ENCODE measurements around the gene RCAN1.

RCAN1 gene

DNA sequence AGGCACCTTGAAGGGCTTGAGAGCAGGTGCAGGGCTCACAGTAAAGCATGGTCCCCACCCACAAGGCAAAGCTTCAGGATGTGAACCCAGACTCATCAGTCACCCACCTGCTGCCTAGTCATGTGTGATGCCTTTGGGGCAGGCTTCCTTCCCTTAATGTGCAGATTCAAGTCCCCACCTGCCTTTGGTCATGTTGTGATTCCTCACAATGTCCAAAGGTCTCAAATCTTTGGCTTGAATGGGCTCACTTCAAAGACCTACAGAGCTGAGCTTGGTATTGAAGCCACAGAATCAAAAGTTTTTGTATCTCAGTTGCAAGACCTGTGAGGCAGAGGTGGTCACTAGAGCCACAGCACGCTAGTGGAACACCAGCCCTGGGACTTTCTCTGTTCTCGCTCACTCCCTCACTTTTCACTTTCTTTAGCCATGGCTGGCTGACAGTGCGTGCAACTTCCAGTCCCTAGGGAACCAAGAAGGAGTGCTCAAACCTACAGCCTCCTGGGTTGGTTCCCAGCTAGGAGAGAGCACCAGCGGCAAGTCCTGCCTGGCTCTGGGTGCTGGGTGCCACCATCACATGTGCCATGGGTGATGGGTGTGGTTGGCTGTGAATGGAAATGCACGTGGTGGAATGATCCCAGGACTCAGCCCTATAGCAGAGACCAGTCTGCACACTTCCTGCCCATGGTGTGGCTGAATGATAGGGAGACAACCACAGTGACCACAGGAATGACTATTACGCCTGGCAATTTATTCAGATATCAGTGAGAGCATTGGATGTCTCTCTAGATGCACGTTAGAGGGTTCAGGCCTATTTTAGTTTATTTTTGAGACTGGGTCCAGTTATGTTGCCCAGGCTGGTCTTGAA lies 27.5 kb upstream of the RCAN1 start:
- Histone ChIP-seq H3K9ac (ENCODE audit: low read depth in 1 of 2, low read length in 2 of 2) (no peak overlapping the region), H3K9me3 (ENCODE audit: control insufficient read depth in 2 of 2, low read length in 2 of 2) (no peaks in the 10 kb centered on the region), H3K27me3 (ENCODE audit: control insufficient read depth in 2 of 2, insufficient read depth in 2 of 2, low read length in 2 of 2) (no peaks in the 10 kb centered on the region), H3K27ac (ENCODE audit: low read depth in 2 of 2, low read length in 2 of 2) (no peak overlapping the region), H3K4me1 (ENCODE audit: control insufficient read depth in 2 of 2, insufficient read depth in 2 of 2, low read length in 2 of 2) (no peaks in the 10 kb centered on the region), H3K36me3 (ENCODE audit: control insufficient read depth in 2 of 2, insufficient read depth in 2 of 2, low read length in 2 of 2) (no peaks in the 10 kb centered on the region), H3K4me3 (ENCODE audit: low read length in 2 of 2) (no peak overlapping the region)

DNA sequence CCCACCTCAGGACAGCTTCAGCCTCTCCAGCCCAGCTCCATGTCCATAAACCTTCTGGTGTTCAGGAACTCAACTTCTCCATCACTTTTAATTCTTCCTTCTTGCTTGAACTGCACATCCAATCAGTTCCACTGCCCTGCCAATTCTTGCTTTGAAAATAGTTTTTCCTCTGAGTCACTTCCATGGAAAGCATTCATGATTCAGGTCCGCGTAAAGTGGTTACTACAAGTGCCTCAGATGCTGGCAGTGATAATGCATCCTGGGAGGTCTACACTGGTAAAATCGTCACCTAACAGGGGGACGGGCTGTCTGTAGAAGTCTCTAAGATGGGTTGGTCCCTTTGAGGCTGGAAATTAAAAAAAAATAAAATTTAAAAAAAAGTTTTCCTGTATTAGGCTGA lies 25.9 kb upstream of the RCAN1 start:
- H3K27me3 ChIP-seq (ENCODE audit: control insufficient read depth in 2 of 2, insufficient read depth in 2 of 2, low read length in 2 of 2) = no peaks in the 10 kb centered on the region
- H3K9me3 ChIP-seq (ENCODE audit: control insufficient read depth in 2 of 2, low read length in 2 of 2) = no peaks in the 10 kb centered on the region
- no peak overlapping the region for H3K4me3 ChIP-seq (ENCODE audit: low read length in 2 of 2)
- no peaks in the 10 kb centered on the region for H3K4me1 ChIP-seq (ENCODE audit: control insufficient read depth in 2 of 2, insufficient read depth in 2 of 2, low read length in 2 of 2)
- H3K27ac ChIP-seq (ENCODE audit: low read depth in 2 of 2, low read length in 2 of 2) = no peak overlapping the region
- no peaks in the 10 kb centered on the region for H3K36me3 ChIP-seq (ENCODE audit: control insufficient read depth in 2 of 2, insufficient read depth in 2 of 2, low read length in 2 of 2)
- H3K9ac ChIP-seq (ENCODE audit: low read depth in 1 of 2, low read length in 2 of 2) = no peak overlapping the region

DNA sequence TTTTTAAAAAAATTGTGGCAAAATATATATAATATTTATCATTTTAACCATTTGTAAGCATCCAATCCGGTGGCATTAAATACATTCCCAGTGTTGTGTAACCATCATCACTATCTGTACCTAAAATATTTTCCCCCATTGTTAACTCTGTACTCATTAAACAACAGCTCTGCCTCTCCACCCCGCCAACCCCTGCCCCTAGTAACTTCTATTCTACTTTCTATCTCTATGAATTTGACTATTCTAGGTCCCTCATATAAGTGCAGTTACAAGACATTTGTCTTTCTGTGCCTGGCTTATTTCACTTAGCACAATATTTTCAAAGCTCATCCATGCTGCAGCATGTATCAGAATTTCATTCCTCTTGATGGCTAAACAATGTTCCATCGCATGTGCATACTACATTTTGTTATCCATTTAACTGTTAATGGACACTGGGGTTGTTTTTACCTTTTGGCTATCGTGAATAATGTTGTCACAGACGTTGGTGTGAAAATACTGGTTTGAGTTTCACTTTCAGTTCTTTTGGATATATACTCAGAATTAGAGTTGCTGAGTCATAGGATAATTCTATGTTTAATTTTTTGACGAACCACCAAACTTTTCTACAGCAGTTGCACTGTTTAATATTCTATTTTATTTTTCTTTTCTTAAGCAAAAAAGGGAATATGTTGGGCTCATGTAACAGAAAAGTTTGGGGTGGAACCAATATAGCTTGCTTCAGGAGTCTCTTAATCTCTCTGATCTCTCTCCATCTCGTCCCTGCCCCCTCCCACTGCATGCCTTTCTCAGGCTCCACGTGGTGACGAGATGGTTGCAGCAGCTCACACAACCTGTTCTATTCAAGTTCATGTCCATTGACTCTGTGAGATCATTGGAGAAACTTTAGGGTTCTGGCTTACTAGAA lies 25.2 kb upstream of the RCAN1 start:
- Histone ChIP-seq H3K9ac (ENCODE audit: low read depth in 1 of 2, low read length in 2 of 2) (no peak overlapping the region), H3K4me1 (ENCODE audit: control insufficient read depth in 2 of 2, insufficient read depth in 2 of 2, low read length in 2 of 2) (no peaks in the 10 kb centered on the region), H3K4me3 (ENCODE audit: low read length in 2 of 2) (peak overlapping the region in 1 of 2 donors; percentile 42), H3K9me3 (ENCODE audit: control insufficient read depth in 2 of 2, low read length in 2 of 2) (no peaks in the 10 kb centered on the region), H3K27ac (ENCODE audit: low read depth in 2 of 2, low read length in 2 of 2) (no peak overlapping the region), H3K36me3 (ENCODE audit: control insufficient read depth in 2 of 2, insufficient read depth in 2 of 2, low read length in 2 of 2) (no peaks in the 10 kb centered on the region), H3K27me3 (ENCODE audit: control insufficient read depth in 2 of 2, insufficient read depth in 2 of 2, low read length in 2 of 2) (no peaks in the 10 kb centered on the region)

DNA sequence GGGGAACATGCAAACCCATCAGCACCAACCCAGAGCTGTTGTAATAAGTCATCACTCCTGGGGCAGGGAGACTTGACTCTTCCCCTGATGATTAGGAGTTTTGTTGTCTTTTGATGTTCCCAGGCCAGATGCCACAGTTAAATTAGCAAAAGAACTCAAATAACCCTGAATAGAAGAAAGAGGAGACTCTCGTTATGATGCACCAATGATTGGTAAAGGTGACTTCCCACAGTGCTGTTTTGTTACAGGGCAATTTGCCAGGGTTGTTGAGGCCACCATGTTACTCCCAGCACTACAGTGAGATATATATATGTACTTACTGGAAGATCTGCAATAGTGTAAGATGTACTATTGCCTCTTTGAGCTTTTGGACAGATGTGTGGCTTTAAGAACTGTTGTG lies 24.3 kb upstream of the RCAN1 start:
- Histone ChIP-seq H3K27ac (ENCODE audit: low read depth in 2 of 2, low read length in 2 of 2) (no peak overlapping the region), H3K9ac (ENCODE audit: low read depth in 1 of 2, low read length in 2 of 2) (no peak overlapping the region), H3K4me1 (ENCODE audit: control insufficient read depth in 2 of 2, insufficient read depth in 2 of 2, low read length in 2 of 2) (no peaks in the 10 kb centered on the region), H3K36me3 (ENCODE audit: control insufficient read depth in 2 of 2, insufficient read depth in 2 of 2, low read length in 2 of 2) (no peaks in the 10 kb centered on the region), H3K9me3 (ENCODE audit: control insufficient read depth in 2 of 2, low read length in 2 of 2) (no peaks in the 10 kb centered on the region), H3K4me3 (ENCODE audit: low read length in 2 of 2) (no peak overlapping the region), H3K27me3 (ENCODE audit: control insufficient read depth in 2 of 2, insufficient read depth in 2 of 2, low read length in 2 of 2) (no peaks in the 10 kb centered on the region)

DNA sequence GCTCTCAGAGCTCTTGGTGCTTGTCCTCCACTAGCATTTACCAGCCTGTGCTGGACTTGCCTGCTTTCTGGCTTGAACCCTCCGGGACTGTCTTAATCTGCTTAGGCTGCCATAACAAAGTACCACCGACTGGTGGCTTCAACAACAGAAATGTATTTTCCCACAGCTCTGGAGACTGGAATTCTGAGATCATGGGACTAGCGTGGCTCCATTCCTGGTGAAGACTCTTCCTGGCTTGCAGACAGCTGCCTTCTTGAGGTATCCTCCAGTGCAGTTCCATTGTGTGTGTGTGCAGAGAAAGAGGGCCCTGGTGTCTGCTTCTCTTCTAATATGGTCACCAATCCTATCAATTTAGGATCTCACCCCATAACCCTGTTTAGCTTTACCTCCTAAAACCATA lies 22.0 kb upstream of the RCAN1 start:
- Histone ChIP-seq H3K4me1 (ENCODE audit: control insufficient read depth in 2 of 2, insufficient read depth in 2 of 2, low read length in 2 of 2) (no peaks in the 10 kb centered on the region), H3K9me3 (ENCODE audit: control insufficient read depth in 2 of 2, low read length in 2 of 2) (no peaks in the 10 kb centered on the region), H3K4me3 (ENCODE audit: low read length in 2 of 2) (no peak overlapping the region), H3K27ac (ENCODE audit: low read depth in 2 of 2, low read length in 2 of 2) (no peak overlapping the region), H3K27me3 (ENCODE audit: control insufficient read depth in 2 of 2, insufficient read depth in 2 of 2, low read length in 2 of 2) (no peaks in the 10 kb centered on the region), H3K36me3 (ENCODE audit: control insufficient read depth in 2 of 2, insufficient read depth in 2 of 2, low read length in 2 of 2) (no peaks in the 10 kb centered on the region), H3K9ac (ENCODE audit: low read depth in 1 of 2, low read length in 2 of 2) (no peak overlapping the region)

DNA sequence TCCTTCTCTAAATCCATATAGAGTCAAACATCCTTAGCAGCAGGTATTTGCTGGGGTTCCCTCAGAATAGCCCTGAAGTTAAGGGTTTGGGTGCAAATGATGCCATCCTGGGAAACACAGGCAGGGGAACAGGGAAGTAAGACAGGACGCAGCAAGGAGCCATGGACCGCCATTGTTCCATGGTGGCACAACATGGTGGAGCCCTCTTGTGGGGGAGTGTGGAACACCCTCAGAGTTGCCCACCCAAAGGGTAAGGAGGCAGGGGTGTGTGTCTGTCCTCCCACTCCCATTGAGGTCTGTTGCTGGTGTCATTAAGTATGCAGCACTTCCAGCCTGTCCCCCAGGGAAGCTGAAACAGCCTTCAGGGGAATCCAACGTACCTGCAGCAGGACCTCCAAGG lies 20.4 kb upstream of the RCAN1 start:
- Histone ChIP-seq H3K4me1 (ENCODE audit: control insufficient read depth in 2 of 2, insufficient read depth in 2 of 2, low read length in 2 of 2) (no peaks in the 10 kb centered on the region), H3K9ac (ENCODE audit: low read depth in 1 of 2, low read length in 2 of 2) (no peak overlapping the region), H3K27me3 (ENCODE audit: control insufficient read depth in 2 of 2, insufficient read depth in 2 of 2, low read length in 2 of 2) (no peaks in the 10 kb centered on the region), H3K36me3 (ENCODE audit: control insufficient read depth in 2 of 2, insufficient read depth in 2 of 2, low read length in 2 of 2) (no peaks in the 10 kb centered on the region), H3K4me3 (ENCODE audit: low read length in 2 of 2) (no peak overlapping the region), H3K9me3 (ENCODE audit: control insufficient read depth in 2 of 2, low read length in 2 of 2) (no peaks in the 10 kb centered on the region), H3K27ac (ENCODE audit: low read depth in 2 of 2, low read length in 2 of 2) (no peak overlapping the region)

- Histone ChIP-seq H3K36me3 (ENCODE audit: control insufficient read depth in 2 of 2, insufficient read depth in 2 of 2, low read length in 2 of 2) (no peaks in the 10 kb centered on the region), H3K9me3 (ENCODE audit: control insufficient read depth in 2 of 2, low read length in 2 of 2) (peaks cover 0 to 2% of the 10 kb centered on the region in 2 donors), H3K4me1 (ENCODE audit: control insufficient read depth in 2 of 2, insufficient read depth in 2 of 2, low read length in 2 of 2) (no peaks in the 10 kb centered on the region), H3K9ac (ENCODE audit: low read depth in 1 of 2, low read length in 2 of 2) (no peak overlapping the region), H3K27ac (ENCODE audit: low read depth in 2 of 2, low read length in 2 of 2) (no peak overlapping the region), H3K27me3 (ENCODE audit: control insufficient read depth in 2 of 2, insufficient read depth in 2 of 2, low read length in 2 of 2) (no peaks in the 10 kb centered on the region), H3K4me3 (ENCODE audit: low read length in 2 of 2) (no peak overlapping the region)
Measured at GRCh38 chr21:34632498-34632897, 17.6 kb upstream of the RCAN1 start.

DNA sequence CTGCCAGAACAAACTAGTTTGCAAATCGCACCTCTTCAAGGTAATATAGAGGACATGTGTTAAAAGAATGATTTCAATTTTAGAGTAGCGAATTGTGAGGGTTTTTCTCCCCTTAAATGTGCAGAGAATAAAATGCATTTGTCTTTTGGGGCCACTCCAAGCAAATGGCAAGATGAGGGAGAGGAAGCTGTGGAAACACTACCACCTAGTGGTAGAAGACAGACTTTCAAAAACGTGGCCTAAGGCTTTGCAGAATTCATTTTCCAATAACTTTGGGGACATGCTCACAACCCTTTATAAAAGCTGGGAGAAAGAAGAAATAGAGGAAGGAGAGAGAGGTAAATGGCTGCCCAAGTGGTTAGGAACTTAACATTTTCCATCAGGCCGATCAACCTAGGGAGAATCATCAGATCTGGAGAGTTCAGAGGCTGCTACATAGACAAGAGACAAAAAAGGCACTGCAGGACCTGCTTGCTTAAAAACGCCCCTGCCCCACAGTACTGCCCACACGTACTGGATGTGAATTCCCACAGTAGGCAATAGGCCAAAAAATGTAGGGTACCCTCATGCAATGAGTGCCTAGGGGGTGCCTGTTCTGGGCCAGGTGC lies 15.7 kb upstream of the RCAN1 start:
- Histone ChIP-seq H3K4me1 (ENCODE audit: control insufficient read depth in 2 of 2, insufficient read depth in 2 of 2, low read length in 2 of 2) (no peaks in the 10 kb centered on the region), H3K27me3 (ENCODE audit: control insufficient read depth in 2 of 2, insufficient read depth in 2 of 2, low read length in 2 of 2) (no peaks in the 10 kb centered on the region)

GRCh38 chr21:34626131-34626530 lies 11.2 kb upstream of the RCAN1 start:
- Histone ChIP-seq H3K36me3 (ENCODE audit: control insufficient read depth in 2 of 2, insufficient read depth in 2 of 2, low read length in 2 of 2) (no peaks in the 10 kb centered on the region), H3K9ac (ENCODE audit: low read depth in 1 of 2, low read length in 2 of 2) (no peak overlapping the region)

More for the DNA sequence above, 15.7 kb upstream of the RCAN1 start:
- Histone ChIP-seq H3K9ac (ENCODE audit: low read depth in 1 of 2, low read length in 2 of 2) (no peak overlapping the region), H3K4me3 (ENCODE audit: low read length in 2 of 2) (no peak overlapping the region), H3K27ac (ENCODE audit: low read depth in 2 of 2, low read length in 2 of 2) (no peak overlapping the region), H3K36me3 (ENCODE audit: control insufficient read depth in 2 of 2, insufficient read depth in 2 of 2, low read length in 2 of 2) (no peaks in the 10 kb centered on the region), H3K9me3 (ENCODE audit: control insufficient read depth in 2 of 2, low read length in 2 of 2) (peaks cover 0 to 2% of the 10 kb centered on the region in 2 donors)

More at GRCh38 chr21:34626131-34626530, 11.2 kb upstream of the RCAN1 start:
- H3K27me3 ChIP-seq (ENCODE audit: control insufficient read depth in 2 of 2, insufficient read depth in 2 of 2, low read length in 2 of 2) = no peaks in the 10 kb centered on the region
- H3K4me1 ChIP-seq (ENCODE audit: control insufficient read depth in 2 of 2, insufficient read depth in 2 of 2, low read length in 2 of 2) = no peaks in the 10 kb centered on the region
- H3K4me3 ChIP-seq (ENCODE audit: low read length in 2 of 2) = no peak overlapping the region
- H3K27ac ChIP-seq (ENCODE audit: low read depth in 2 of 2, low read length in 2 of 2) = no peak overlapping the region
- H3K9me3 ChIP-seq (ENCODE audit: control insufficient read depth in 2 of 2, low read length in 2 of 2) = peaks cover 0 to 2% of the 10 kb centered on the region in 2 donors
